ENCODE measurements around the gene PEMT.
A peak's percentile ranks its signal among the peaks of the same experiment; 100 is the strongest.

Gene PEMT

GRCh38 chr17:17570798-17571716 is 20.5 kb downstream of the PEMT start:
- TF ChIP-seq CTCF (IDR thresholded peaks at IDR 0.05; ENCODE audit: low read depth, low read length, missing control alignments) = no peak
- Histone ChIP-seq H3K27ac (no peak overlapping the region), H3K36me3 (replicated peaks) (no peaks in the 10 kb centered on the region), H3K4me3 (ENCODE audit: low read depth, low read length) (no peak overlapping the region), H3K27me3 (replicated peaks) (no peaks in the 10 kb centered on the region)
- DNase-seq = no peak
- in situ Hi-C loops (cut with HindIII; ENCODE audit: low pct_ligation_motif_present, low sequenced_read_pairs) = no loop called here

GRCh38 chr17:17570140-17570797 is 21.2 kb downstream of the PEMT start:
- no peaks in the 10 kb centered on the region for H3K36me3 ChIP-seq (replicated peaks)
- no peaks in the 10 kb centered on the region for H3K27me3 ChIP-seq (replicated peaks)
- no peak overlapping the region for H3K4me3 ChIP-seq (ENCODE audit: low read depth, low read length)
- in situ Hi-C loops (cut with HindIII; ENCODE audit: low pct_ligation_motif_present, low sequenced_read_pairs) = no loop called here
- H3K27ac ChIP-seq = no peak overlapping the region
- no peak for DNase-seq
- TF ChIP-seq CTCF (IDR thresholded peaks at IDR 0.05; ENCODE audit: low read depth, low read length, missing control alignments) = peak; percentile 63

- no peaks in the 10 kb centered on the region for H3K36me3 ChIP-seq (replicated peaks)
- in situ Hi-C loops (cut with HindIII; ENCODE audit: low pct_ligation_motif_present, low sequenced_read_pairs) = no loop called here
- TF ChIP-seq CTCF (IDR thresholded peaks at IDR 0.05; ENCODE audit: low read depth, low read length, missing control alignments) = no peak
These were observed 21.8 kb downstream of the PEMT start for GRCh38 chr17:17569691-17570090.

GRCh38 chr17:17568772-17569195 is 22.7 kb downstream of the PEMT start:
- Histone ChIP-seq H3K27ac (no peak overlapping the region), H3K27me3 (replicated peaks) (no peaks in the 10 kb centered on the region), H3K4me3 (ENCODE audit: low read depth, low read length) (no peak overlapping the region), H3K36me3 (replicated peaks) (no peaks in the 10 kb centered on the region)
- TF ChIP-seq CTCF (IDR thresholded peaks at IDR 0.05; ENCODE audit: low read depth, low read length, missing control alignments) = peak; percentile 93
- DNase-seq = no peak
- in situ Hi-C loops (cut with HindIII; ENCODE audit: low pct_ligation_motif_present, low sequenced_read_pairs) = no loop called here

More at GRCh38 chr17:17569691-17570090, 21.8 kb downstream of the PEMT start:
- Histone ChIP-seq H3K4me3 (ENCODE audit: low read depth, low read length) (no peak overlapping the region), H3K27me3 (replicated peaks) (no peaks in the 10 kb centered on the region), H3K27ac (no peak overlapping the region)
- DNase-seq = no peak

- no peak overlapping the region for H3K27ac ChIP-seq
- no peak for DNase-seq
- in situ Hi-C loops (cut with HindIII; ENCODE audit: low pct_ligation_motif_present, low sequenced_read_pairs) = no loop called here
- no peaks in the 10 kb centered on the region for H3K27me3 ChIP-seq (replicated peaks)
- no peak overlapping the region for H3K4me3 ChIP-seq (ENCODE audit: low read depth, low read length)
- H3K36me3 ChIP-seq (replicated peaks) = no peaks in the 10 kb centered on the region
- TF ChIP-seq CTCF (IDR thresholded peaks at IDR 0.05; ENCODE audit: low read depth, low read length, missing control alignments) = no peak
These were observed 23.9 kb downstream of the PEMT start for GRCh38 chr17:17567631-17568030.
